ENCODE results near the gene SLITRK6. TPM values are rescaled to one million over a fixed set of nuclear protein-coding genes. Genes with fewer than 3 reads are reported as not detected.
"Not testable (repeated sequence)": the region's sequence is repeated elsewhere in the genome, so short reads cannot be mapped to it uniquely, and the experiment has no call there.

SLITRK6 gene
- total RNA-seq, 4 donors from 2014 or later: not detected

- Histone ChIP-seq H3K9me3 (no peaks in the 10 kb centered on the region), H3K27ac (no peak overlapping the region), H3K36me3 (no peaks in the 10 kb centered on the region), H3K4me3 (no peak overlapping the region), H3K27me3 (no peaks in the 10 kb centered on the region), H3K4me1 (no peaks in the 10 kb centered on the region)
- in situ Hi-C loops (cut with MboI; ENCODE audit: low sequenced_read_pairs in 4 of 4): no loop called here
- TF ChIP-seq POLR2A (IDR thresholded peaks at IDR 0.05): no peak
- no peak for TF ChIP-seq CTCF (IDR thresholded peaks at IDR 0.05 in 4 of 5, conservative IDR thresholded peaks at IDR 0.05 in 1 of 5)
- no peak for DNase-seq
- ATAC-seq: no peak
- intact Hi-C loops (cut with DNase I; ENCODE audit: low total_unique reads): no loop called here
These were observed 14.0 kb downstream of the SLITRK6 start for GRCh38 chr13:85785205-85785604.

DNA sequence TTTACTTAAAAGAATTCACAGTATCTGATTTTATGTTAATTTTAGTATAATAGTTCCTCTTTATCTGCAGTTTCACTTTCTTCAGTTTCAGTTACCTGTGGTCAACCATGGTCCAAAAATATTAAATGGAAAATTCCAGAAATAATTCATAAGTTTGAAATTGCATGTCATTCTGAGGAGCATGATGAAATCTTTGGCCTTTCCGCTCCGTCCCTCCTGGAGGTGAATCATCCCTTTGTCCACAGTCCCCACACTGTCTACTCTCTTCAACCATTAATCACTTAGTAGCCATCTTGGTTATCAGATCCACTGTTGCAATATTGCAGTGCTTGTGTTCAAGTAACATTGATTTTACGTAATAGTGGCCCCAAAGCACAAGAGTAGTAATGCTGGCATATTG lies 26.9 kb downstream of the SLITRK6 start:
- no peak for TF ChIP-seq CTCF (IDR thresholded peaks at IDR 0.05 in 4 of 5, conservative IDR thresholded peaks at IDR 0.05 in 1 of 5)
- no peak for TF ChIP-seq POLR2A (IDR thresholded peaks at IDR 0.05)
- intact Hi-C loops (cut with DNase I; ENCODE audit: low total_unique reads): no loop called here
- no peaks in the 10 kb centered on the region for H3K9me3 ChIP-seq
- H3K36me3 ChIP-seq: no peaks in the 10 kb centered on the region
- no peak overlapping the region for H3K4me3 ChIP-seq
- H3K27ac ChIP-seq: no peak overlapping the region
- no peak for DNase-seq
- no peaks in the 10 kb centered on the region for H3K27me3 ChIP-seq
- H3K4me1 ChIP-seq: no peaks in the 10 kb centered on the region
- in situ Hi-C loops (cut with MboI; ENCODE audit: low sequenced_read_pairs in 4 of 4): no loop called here
- ATAC-seq: no peak

GRCh38 chr13:85771856-85772255 lies 27.4 kb downstream of the SLITRK6 start:
- Histone ChIP-seq H3K9me3 (no peaks in the 10 kb centered on the region), H3K4me3 (no peak overlapping the region), H3K4me1 (no peaks in the 10 kb centered on the region), H3K27me3 (no peaks in the 10 kb centered on the region), H3K27ac (no peak overlapping the region), H3K36me3 (no peaks in the 10 kb centered on the region)
- DNase-seq (no peak), ATAC-seq (no peak)
- in situ Hi-C loops (cut with MboI; ENCODE audit: low sequenced_read_pairs in 4 of 4): no loop called here
- intact Hi-C loops (cut with DNase I; ENCODE audit: low total_unique reads): no loop called here
- TF ChIP-seq POLR2A (IDR thresholded peaks at IDR 0.05) (no peak), CTCF (IDR thresholded peaks at IDR 0.05 in 4 of 5, conservative IDR thresholded peaks at IDR 0.05 in 1 of 5) (no peak)

- Histone ChIP-seq H3K27ac (no peak overlapping the region), H3K4me3 (no peak overlapping the region), H3K9me3 (no peaks in the 10 kb centered on the region), H3K4me1 (no peaks in the 10 kb centered on the region), H3K27me3 (no peaks in the 10 kb centered on the region), H3K36me3 (no peaks in the 10 kb centered on the region)
- TF ChIP-seq CTCF (IDR thresholded peaks at IDR 0.05 in 4 of 5, conservative IDR thresholded peaks at IDR 0.05 in 1 of 5): no peak
- TF ChIP-seq POLR2A (IDR thresholded peaks at IDR 0.05): no peak
- DNase-seq (no peak), ATAC-seq (no peak)
- in situ Hi-C loops (cut with MboI; ENCODE audit: low sequenced_read_pairs in 4 of 4) (no loop called here), intact Hi-C loops (cut with DNase I; ENCODE audit: low total_unique reads) (no loop called here)
These were observed 30.3 kb downstream of the SLITRK6 start for GRCh38 chr13:85768946-85769345.

- intact Hi-C loops (cut with DNase I; ENCODE audit: low total_unique reads): no loop called here
- no peaks in the 10 kb centered on the region for H3K36me3 ChIP-seq
- in situ Hi-C loops (cut with MboI; ENCODE audit: low sequenced_read_pairs in 4 of 4): no loop called here
- DNase-seq (no peak), ATAC-seq (no peak)
- H3K4me3 ChIP-seq: no peak overlapping the region
- TF ChIP-seq POLR2A (IDR thresholded peaks at IDR 0.05) (no peak), CTCF (IDR thresholded peaks at IDR 0.05 in 4 of 5, conservative IDR thresholded peaks at IDR 0.05 in 1 of 5) (no peak)
- H3K4me1 ChIP-seq: no peaks in the 10 kb centered on the region
- no peaks in the 10 kb centered on the region for H3K9me3 ChIP-seq
- H3K27ac ChIP-seq: no peak overlapping the region
- no peaks in the 10 kb centered on the region for H3K27me3 ChIP-seq
These were observed 44.1 kb downstream of the SLITRK6 start for GRCh38 chr13:85755123-85755522.

- in situ Hi-C loops (cut with MboI; ENCODE audit: low sequenced_read_pairs in 4 of 4); H3K9me3 ChIP-seq: not testable (repeated sequence)
These were observed 55.9 kb downstream of the SLITRK6 start for GRCh38 chr13:85743201-85743770.

More at GRCh38 chr13:85743201-85743770, 55.9 kb downstream of the SLITRK6 start:
- H3K36me3 ChIP-seq; DNase-seq; ATAC-seq; intact Hi-C loops (cut with DNase I; ENCODE audit: low total_unique reads); H3K27ac ChIP-seq; H3K27me3 ChIP-seq; H3K4me3 ChIP-seq; H3K4me1 ChIP-seq: not testable (repeated sequence)

Measured in gastrocnemius medialis (tissue), 4 donors.